Gastrocnemius medialis (tissue), 4 donors: ENCODE measurements around the gene HMGB1.

Source experiments
- POLR2A ChIP-seq, 2 donors: fragments of 450-650 bp; IDR thresholded peaks; one replicate each; pipeline ENCODE4 v1.6.1; 2017; ENCODE audit warnings: antibody characterized with exemption in 2 of 2, mild to moderate bottlenecking in 2 of 2, moderate library complexity in 2 of 2
- TF ChIP-seq, protein P1 (sequence below), 5 experiments: fragments of 450-650 bp in 3 of 5; fragments of 200-600 bp in 2 of 5; sonication (generic) in 2 of 5; IDR thresholded peaks in 4 of 5; conservative IDR thresholded peaks in 1 of 5; 1 replicate in 4 of 5; 2 replicates in 1 of 5; pipeline ENCODE4 v1.5.1; 2016 to 2019; ENCODE audit warnings: antibody characterized with exemption in 5 of 5, mild to moderate bottlenecking in 3 of 5, moderate library complexity in 3 of 5

DNA sequence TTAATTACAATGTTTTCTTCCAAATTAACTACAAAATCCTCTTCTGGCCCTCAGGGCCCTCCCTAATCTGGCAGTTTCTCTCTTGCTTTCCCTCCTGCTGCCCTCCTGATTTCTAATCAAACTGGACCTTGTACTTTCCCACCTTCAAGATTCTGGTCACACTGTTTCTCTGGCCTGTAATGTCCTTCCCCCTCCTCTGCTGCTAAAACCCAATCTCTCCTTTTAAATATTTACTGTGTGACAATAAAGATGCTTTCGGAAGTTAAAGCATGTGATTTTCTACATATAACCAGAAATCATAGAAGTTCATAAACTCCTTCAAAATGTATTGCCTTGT is 14.1 kb upstream of the HMGB1 start:
- TF ChIP-seq, protein P1, sequence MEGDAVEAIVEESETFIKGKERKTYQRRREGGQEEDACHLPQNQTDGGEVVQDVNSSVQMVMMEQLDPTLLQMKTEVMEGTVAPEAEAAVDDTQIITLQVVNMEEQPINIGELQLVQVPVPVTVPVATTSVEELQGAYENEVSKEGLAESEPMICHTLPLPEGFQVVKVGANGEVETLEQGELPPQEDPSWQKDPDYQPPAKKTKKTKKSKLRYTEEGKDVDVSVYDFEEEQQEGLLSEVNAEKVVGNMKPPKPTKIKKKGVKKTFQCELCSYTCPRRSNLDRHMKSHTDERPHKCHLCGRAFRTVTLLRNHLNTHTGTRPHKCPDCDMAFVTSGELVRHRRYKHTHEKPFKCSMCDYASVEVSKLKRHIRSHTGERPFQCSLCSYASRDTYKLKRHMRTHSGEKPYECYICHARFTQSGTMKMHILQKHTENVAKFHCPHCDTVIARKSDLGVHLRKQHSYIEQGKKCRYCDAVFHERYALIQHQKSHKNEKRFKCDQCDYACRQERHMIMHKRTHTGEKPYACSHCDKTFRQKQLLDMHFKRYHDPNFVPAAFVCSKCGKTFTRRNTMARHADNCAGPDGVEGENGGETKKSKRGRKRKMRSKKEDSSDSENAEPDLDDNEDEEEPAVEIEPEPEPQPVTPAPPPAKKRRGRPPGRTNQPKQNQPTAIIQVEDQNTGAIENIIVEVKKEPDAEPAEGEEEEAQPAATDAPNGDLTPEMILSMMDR (IDR thresholded peaks at IDR 0.05 in 4 of 5, conservative IDR thresholded peaks at IDR 0.05 in 1 of 5): no peak
- no peak for TF ChIP-seq POLR2A (IDR thresholded peaks at IDR 0.05)
